ENCODE results near the gene TREML4.
A peak's percentile ranks its signal among the peaks of the same experiment; 100 is the strongest.
"Not testable (repeated sequence)": the region's sequence is repeated elsewhere in the genome, so short reads cannot be mapped to it uniquely, and the experiment has no call there.

TREML4 gene

GRCh38 chr6:41228096-41228495 is at the start of gene TREML4:
TREML4 (plus strand) TSS chr6:41228349; CDS start chr6:41228428, 79 bp downstream.
- Histone ChIP-seq H3K9ac (ENCODE audit: low read length in 5 of 5) (no peak within 1 kb of the TSS), H3K9me3 (ENCODE audit: control insufficient read depth in 5 of 5, low read length in 5 of 5) (no peaks in the 10 kb centered on the region), H3K36me3 (ENCODE audit: control insufficient read depth in 5 of 5, insufficient read depth in 5 of 5, low read length in 5 of 5) (no peaks in the 10 kb centered on the region), H3K4me1 (ENCODE audit: control insufficient read depth in 5 of 5, insufficient read depth in 5 of 5, low read length in 5 of 5) (peaks cover 0 to 2% (median 0%) of the 10 kb centered on the region in 5 donors), H3K4me3 (ENCODE audit: low read depth in 1 of 5, low read length in 5 of 5) (no peak within 1 kb of the TSS), H3K27ac (ENCODE audit: low read depth, low read length) (no peak within 1 kb of the TSS), H3K27me3 (ENCODE audit: control insufficient read depth in 5 of 5, insufficient read depth in 4 of 5, low read length in 5 of 5) (peaks cover 0 to 19% (median 4%) of the 10 kb centered on the region in 5 donors)

GRCh38 chr6:41179163-41179562 is 49.0 kb upstream of the TREML4 start:
- Histone ChIP-seq H3K9ac (ENCODE audit: low read length in 5 of 5) (no peak overlapping the region), H3K27ac (ENCODE audit: low read depth, low read length) (no peak overlapping the region), H3K4me3 (ENCODE audit: low read depth in 1 of 5, low read length in 5 of 5) (no peak overlapping the region), H3K4me1 (ENCODE audit: control insufficient read depth in 5 of 5, insufficient read depth in 5 of 5, low read length in 5 of 5) (peaks cover 0 to 4% (median 0%) of the 10 kb centered on the region in 5 donors), H3K9me3 (ENCODE audit: control insufficient read depth in 5 of 5, low read length in 5 of 5) (no peaks in the 10 kb centered on the region), H3K27me3 (ENCODE audit: control insufficient read depth in 5 of 5, insufficient read depth in 4 of 5, low read length in 5 of 5) (peaks cover 0 to 2% (median 0%) of the 10 kb centered on the region in 5 donors), H3K36me3 (ENCODE audit: control insufficient read depth in 5 of 5, insufficient read depth in 5 of 5, low read length in 5 of 5) (no peaks in the 10 kb centered on the region)

GRCh38 chr6:41181566-41181965 is 46.6 kb upstream of the TREML4 start:
- Histone ChIP-seq H3K27ac (ENCODE audit: low read depth, low read length) (no peak overlapping the region), H3K9ac (ENCODE audit: low read length in 5 of 5) (no peak overlapping the region), H3K27me3 (ENCODE audit: control insufficient read depth in 5 of 5, insufficient read depth in 4 of 5, low read length in 5 of 5) (peaks cover 0 to 2% (median 0%) of the 10 kb centered on the region in 5 donors), H3K4me3 (ENCODE audit: low read depth in 1 of 5, low read length in 5 of 5) (no peak overlapping the region), H3K9me3 (ENCODE audit: control insufficient read depth in 5 of 5, low read length in 5 of 5) (no peaks in the 10 kb centered on the region), H3K36me3 (ENCODE audit: control insufficient read depth in 5 of 5, insufficient read depth in 5 of 5, low read length in 5 of 5) (no peaks in the 10 kb centered on the region), H3K4me1 (ENCODE audit: control insufficient read depth in 5 of 5, insufficient read depth in 5 of 5, low read length in 5 of 5) (peaks cover 0 to 14% (median 1%) of the 10 kb centered on the region in 5 donors)

GRCh38 chr6:41182069-41183034 is 45.8 kb upstream of the TREML4 start:
- no peak overlapping the region for H3K4me3 ChIP-seq (ENCODE audit: low read depth in 1 of 5, low read length in 5 of 5)
- H3K27me3 ChIP-seq (ENCODE audit: control insufficient read depth in 5 of 5, insufficient read depth in 4 of 5, low read length in 5 of 5) = no peaks in the 10 kb centered on the region
- H3K9ac ChIP-seq (ENCODE audit: low read length in 5 of 5) = no peak overlapping the region
- H3K4me1 ChIP-seq (ENCODE audit: control insufficient read depth in 5 of 5, insufficient read depth in 5 of 5, low read length in 5 of 5) = peaks cover 0 to 14% (median 1%) of the 10 kb centered on the region in 5 donors
- H3K36me3 ChIP-seq (ENCODE audit: control insufficient read depth in 5 of 5, insufficient read depth in 5 of 5, low read length in 5 of 5) = no peaks in the 10 kb centered on the region
- no peaks in the 10 kb centered on the region for H3K9me3 ChIP-seq (ENCODE audit: control insufficient read depth in 5 of 5, low read length in 5 of 5)
- H3K27ac ChIP-seq (ENCODE audit: low read depth, low read length) = no peak overlapping the region

- Histone ChIP-seq H3K27ac (ENCODE audit: low read depth, low read length) (no peak overlapping the region), H3K36me3 (ENCODE audit: control insufficient read depth in 5 of 5, insufficient read depth in 5 of 5, low read length in 5 of 5) (no peaks in the 10 kb centered on the region), H3K27me3 (ENCODE audit: control insufficient read depth in 5 of 5, insufficient read depth in 4 of 5, low read length in 5 of 5) (peaks cover 0 to 2% (median 0%) of the 10 kb centered on the region in 5 donors), H3K4me3 (ENCODE audit: low read depth in 1 of 5, low read length in 5 of 5) (no peak overlapping the region), H3K9ac (ENCODE audit: low read length in 5 of 5) (no peak overlapping the region), H3K4me1 (ENCODE audit: control insufficient read depth in 5 of 5, insufficient read depth in 5 of 5, low read length in 5 of 5) (peaks cover 0 to 14% (median 1%) of the 10 kb centered on the region in 5 donors), H3K9me3 (ENCODE audit: control insufficient read depth in 5 of 5, low read length in 5 of 5) (peaks cover 0 to 7% (median 2%) of the 10 kb centered on the region in 5 donors)
These were observed 43.4 kb upstream of the TREML4 start for GRCh38 chr6:41184761-41185160.

- no peak overlapping the region for H3K4me3 ChIP-seq (ENCODE audit: low read depth in 1 of 5, low read length in 5 of 5)
- H3K4me1 ChIP-seq (ENCODE audit: control insufficient read depth in 5 of 5, insufficient read depth in 5 of 5, low read length in 5 of 5) = peaks cover 0 to 14% (median 1%) of the 10 kb centered on the region in 5 donors
- no peak overlapping the region for H3K9ac ChIP-seq (ENCODE audit: low read length in 5 of 5)
- no peaks in the 10 kb centered on the region for H3K36me3 ChIP-seq (ENCODE audit: control insufficient read depth in 5 of 5, insufficient read depth in 5 of 5, low read length in 5 of 5)
- H3K9me3 ChIP-seq (ENCODE audit: control insufficient read depth in 5 of 5, low read length in 5 of 5) = peaks cover 0 to 16% (median 6%) of the 10 kb centered on the region in 5 donors
- H3K27me3 ChIP-seq (ENCODE audit: control insufficient read depth in 5 of 5, insufficient read depth in 4 of 5, low read length in 5 of 5) = peaks cover 0 to 3% (median 2%) of the 10 kb centered on the region in 5 donors
- no peak overlapping the region for H3K27ac ChIP-seq (ENCODE audit: low read depth, low read length)
These were observed 42.1 kb upstream of the TREML4 start for GRCh38 chr6:41186031-41186562.

- Histone ChIP-seq H3K9me3 (ENCODE audit: control insufficient read depth in 5 of 5, low read length in 5 of 5) (peaks cover 0 to 16% (median 6%) of the 10 kb centered on the region in 5 donors), H3K27ac (ENCODE audit: low read depth, low read length) (no peak overlapping the region), H3K4me3 (ENCODE audit: low read depth in 1 of 5, low read length in 5 of 5) (no peak overlapping the region), H3K27me3 (ENCODE audit: control insufficient read depth in 5 of 5, insufficient read depth in 4 of 5, low read length in 5 of 5) (peaks cover 0 to 15% (median 9%) of the 10 kb centered on the region in 5 donors), H3K4me1 (ENCODE audit: control insufficient read depth in 5 of 5, insufficient read depth in 5 of 5, low read length in 5 of 5) (peaks cover 0 to 10% (median 0%) of the 10 kb centered on the region in 5 donors), H3K36me3 (ENCODE audit: control insufficient read depth in 5 of 5, insufficient read depth in 5 of 5, low read length in 5 of 5) (no peaks in the 10 kb centered on the region), H3K9ac (ENCODE audit: low read length in 5 of 5) (no peak overlapping the region)
These were observed 39.9 kb upstream of the TREML4 start for GRCh38 chr6:41187924-41188886.

- Histone ChIP-seq H3K9me3 (ENCODE audit: control insufficient read depth in 5 of 5, low read length in 5 of 5) (peaks cover 0 to 16% (median 6%) of the 10 kb centered on the region in 5 donors), H3K27me3 (ENCODE audit: control insufficient read depth in 5 of 5, insufficient read depth in 4 of 5, low read length in 5 of 5) (peaks cover 0 to 15% (median 9%) of the 10 kb centered on the region in 5 donors), H3K4me1 (ENCODE audit: control insufficient read depth in 5 of 5, insufficient read depth in 5 of 5, low read length in 5 of 5) (peaks cover 0 to 10% (median 0%) of the 10 kb centered on the region in 5 donors)
- H3K4me3 ChIP-seq (ENCODE audit: low read depth in 1 of 5, low read length in 5 of 5); H3K36me3 ChIP-seq (ENCODE audit: control insufficient read depth in 5 of 5, insufficient read depth in 5 of 5, low read length in 5 of 5); H3K9ac ChIP-seq (ENCODE audit: low read length in 5 of 5); H3K27ac ChIP-seq (ENCODE audit: low read depth, low read length): not testable (repeated sequence)
These were observed 39.1 kb upstream of the TREML4 start for GRCh38 chr6:41189046-41189445.

GRCh38 chr6:41189967-41190366 is 38.2 kb upstream of the TREML4 start:
- Histone ChIP-seq H3K27ac (ENCODE audit: low read depth, low read length) (no peak overlapping the region), H3K9ac (ENCODE audit: low read length in 5 of 5) (no peak overlapping the region), H3K9me3 (ENCODE audit: control insufficient read depth in 5 of 5, low read length in 5 of 5) (peaks cover 0 to 16% (median 6%) of the 10 kb centered on the region in 5 donors), H3K4me1 (ENCODE audit: control insufficient read depth in 5 of 5, insufficient read depth in 5 of 5, low read length in 5 of 5) (peaks cover 0 to 10% (median 0%) of the 10 kb centered on the region in 5 donors), H3K36me3 (ENCODE audit: control insufficient read depth in 5 of 5, insufficient read depth in 5 of 5, low read length in 5 of 5) (no peaks in the 10 kb centered on the region), H3K27me3 (ENCODE audit: control insufficient read depth in 5 of 5, insufficient read depth in 4 of 5, low read length in 5 of 5) (peaks cover 3 to 18% (median 15%) of the 10 kb centered on the region in 5 donors), H3K4me3 (ENCODE audit: low read depth in 1 of 5, low read length in 5 of 5) (peak overlapping the region in 1 of 5 donors; percentile 3)

All from subcutaneous abdominal adipose tissue (tissue), 5 donors.